Fibroblast of lung (primary cell): Measurements from ENCODE around the gene SPINK14. TPM values are rescaled to one million over a fixed set of nuclear protein-coding genes. Genes with fewer than 3 reads are reported as not detected.

Source experiments
- DNase-seq, 2 donors: peaks; one replicate each; pipeline versions ENCODE4 v3.0.0 to v3.0.0-alpha.2; 2010; ENCODE audit warnings: low read depth in 2 of 2
- H2AFZ ChIP-seq: 2 replicates; pipeline ENCODE4 v1.5.1; 2012; ENCODE audit warnings: low read length, control low read depth, inconsistent platforms
- H3K27ac ChIP-seq: 2 replicates; pipeline ENCODE4 v1.5.1; 2011; ENCODE audit warnings: low read length, control low read depth; ENCODE audit not compliant: insufficient read depth
- H3K27me3 ChIP-seq: 2 replicates; pipeline ENCODE4 v1.5.1; 2011; ENCODE audit warnings: mild to moderate bottlenecking, low read length; ENCODE audit not compliant: control insufficient read depth, insufficient read depth
- H3K36me3 ChIP-seq: 2 replicates; pipeline ENCODE4 v1.5.1; 2011; ENCODE audit warnings: low read length; ENCODE audit not compliant: control insufficient read depth, insufficient read depth
- H3K4me1 ChIP-seq: 2 replicates; pipeline ENCODE4 v1.5.1; 2011; ENCODE audit warnings: low read length; ENCODE audit not compliant: control insufficient read depth, insufficient read depth; ENCODE audit errors: extremely low read depth
- H3K4me2 ChIP-seq: 2 replicates; pipeline ENCODE4 v1.5.1; 2011; ENCODE audit warnings: low read length, control low read depth; ENCODE audit not compliant: insufficient read depth; ENCODE audit errors: extremely low read depth
- H3K4me3 ChIP-seq, 4 experiments: fragments of 200-600 bp in 1 of 4; sonication (generic) in 1 of 4; replicated peaks in 1 of 4; 2 replicates each; pipeline ENCODE4 v1.5.1; 2011 to 2016; ENCODE audit warnings: low read length in 4 of 4, low read depth in 3 of 4, mild to moderate bottlenecking in 3 of 4, control low read depth in 2 of 4, inconsistent platforms in 1 of 4, mixed read lengths in 1 of 4; ENCODE audit not compliant: insufficient read depth in 1 of 4; ENCODE audit errors: control extremely low read depth in 1 of 4
- H3K79me2 ChIP-seq: 2 replicates; pipeline ENCODE4 v1.5.1; 2012; ENCODE audit warnings: mild to moderate bottlenecking, low read length, inconsistent platforms; ENCODE audit not compliant: control insufficient read depth, insufficient read depth
- H3K9ac ChIP-seq: 2 replicates; pipeline ENCODE4 v1.5.1; 2011; ENCODE audit warnings: mild to moderate bottlenecking, low read length, control low read depth; ENCODE audit not compliant: insufficient read depth
- H3K9me3 ChIP-seq: 2 replicates; pipeline ENCODE4 v1.5.1; 2012; ENCODE audit warnings: low read depth, low read length; ENCODE audit not compliant: control insufficient read depth, insufficient read depth
- H4K20me1 ChIP-seq: 2 replicates; pipeline ENCODE4 v1.5.1; 2011; ENCODE audit warnings: low read length; ENCODE audit not compliant: control insufficient read depth, insufficient read depth; ENCODE audit errors: extremely low read depth
- EZH2 ChIP-seq: IDR thresholded peaks from 2 replicates; pipeline ENCODE4 v1.5.1; 2012; ENCODE audit warnings: low read length, control low read depth, mild to moderate bottlenecking; ENCODE audit errors: missing control alignments
- polyA plus RNA-seq, 2 donors: library from polyadenylated mRNA; depleted of rRNA in 1 of 2; stranded (reverse) in 1 of 2; unstranded in 1 of 2; fragments of >200 nt; gene quantifications; 2 replicates each; pipeline ENCODE4 v1.2.1, GENCODE V29; 2011 to 2012; ENCODE audit warnings: missing spikeins in 1 of 2
- total RNA-seq: library from RNA; depleted of rRNA; stranded (reverse); fragments of >200 nt; gene quantifications from 2 replicates; pipeline ENCODE4 v1.2.1, GENCODE V29; 2014
- TF ChIP-seq, protein P1 (sequence below), 2 donors: IDR thresholded peaks in 1 of 2; conservative IDR thresholded peaks in 1 of 2; 1 replicate in 1 of 2; 2 replicates in 1 of 2; pipeline ENCODE4 v1.5.1; 2011 to 2012; ENCODE audit warnings: low read length in 2 of 2, control low read depth in 1 of 2, inconsistent platforms in 1 of 2, low read depth in 1 of 2, mild to moderate bottlenecking in 1 of 2

The SPINK14 gene
- total and polyA plus RNA-seq, 2 donors (not counting 1 experiment from before 2014, with no cell fraction given): not detected

- no peaks in the 10 kb centered on the region for H3K79me2 ChIP-seq
- no peaks in the 10 kb centered on the region for H3K27me3 ChIP-seq
- no peak overlapping the region for H3K9ac ChIP-seq
- no peak overlapping the region for H3K27ac ChIP-seq
- H3K4me3 ChIP-seq: no peak overlapping the region
- H2AFZ ChIP-seq: no peak overlapping the region
- no peak overlapping the region for H3K4me2 ChIP-seq
- H3K36me3 ChIP-seq: no peaks in the 10 kb centered on the region
- no peaks in the 10 kb centered on the region for H3K4me1 ChIP-seq
- H4K20me1 ChIP-seq: no peaks in the 10 kb centered on the region
- DNase-seq: peak; percentile 15 to 44
- no peaks in the 10 kb centered on the region for H3K9me3 ChIP-seq
- TF ChIP-seq EZH2: no peak
- TF ChIP-seq, protein P1, sequence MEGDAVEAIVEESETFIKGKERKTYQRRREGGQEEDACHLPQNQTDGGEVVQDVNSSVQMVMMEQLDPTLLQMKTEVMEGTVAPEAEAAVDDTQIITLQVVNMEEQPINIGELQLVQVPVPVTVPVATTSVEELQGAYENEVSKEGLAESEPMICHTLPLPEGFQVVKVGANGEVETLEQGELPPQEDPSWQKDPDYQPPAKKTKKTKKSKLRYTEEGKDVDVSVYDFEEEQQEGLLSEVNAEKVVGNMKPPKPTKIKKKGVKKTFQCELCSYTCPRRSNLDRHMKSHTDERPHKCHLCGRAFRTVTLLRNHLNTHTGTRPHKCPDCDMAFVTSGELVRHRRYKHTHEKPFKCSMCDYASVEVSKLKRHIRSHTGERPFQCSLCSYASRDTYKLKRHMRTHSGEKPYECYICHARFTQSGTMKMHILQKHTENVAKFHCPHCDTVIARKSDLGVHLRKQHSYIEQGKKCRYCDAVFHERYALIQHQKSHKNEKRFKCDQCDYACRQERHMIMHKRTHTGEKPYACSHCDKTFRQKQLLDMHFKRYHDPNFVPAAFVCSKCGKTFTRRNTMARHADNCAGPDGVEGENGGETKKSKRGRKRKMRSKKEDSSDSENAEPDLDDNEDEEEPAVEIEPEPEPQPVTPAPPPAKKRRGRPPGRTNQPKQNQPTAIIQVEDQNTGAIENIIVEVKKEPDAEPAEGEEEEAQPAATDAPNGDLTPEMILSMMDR (conservative IDR thresholded peaks at IDR 0.05 in 1 of 2, IDR thresholded peaks at IDR 0.05 in 1 of 2; ENCODE audit: low read depth in 1 of 2, low read length in 2 of 2): no peak
Measured at GRCh38 chr5:148145916-148146315, 22.4 kb upstream of the SPINK14 start.

- Histone ChIP-seq H3K4me1 (no peaks in the 10 kb centered on the region), H2AFZ (no peak overlapping the region), H3K36me3 (no peaks in the 10 kb centered on the region), H3K27me3 (no peaks in the 10 kb centered on the region), H3K4me2 (no peak overlapping the region), H3K4me3 (no peak overlapping the region), H3K9ac (no peak overlapping the region), H4K20me1 (no peaks in the 10 kb centered on the region), H3K9me3 (no peaks in the 10 kb centered on the region), H3K79me2 (no peaks in the 10 kb centered on the region), H3K27ac (no peak overlapping the region)
- no peak for DNase-seq
- TF ChIP-seq, protein P1 (conservative IDR thresholded peaks at IDR 0.05 in 1 of 2, IDR thresholded peaks at IDR 0.05 in 1 of 2; ENCODE audit: low read depth in 1 of 2, low read length in 2 of 2): no peak
- no peak for TF ChIP-seq EZH2
Measured at GRCh38 chr5:148146487-148146886, 21.9 kb upstream of the SPINK14 start.

GRCh38 chr5:148147415-148147814, 20.9 kb upstream of the SPINK14 start:
- no peak for DNase-seq
- TF ChIP-seq, protein P1 (conservative IDR thresholded peaks at IDR 0.05 in 1 of 2, IDR thresholded peaks at IDR 0.05 in 1 of 2; ENCODE audit: low read depth in 1 of 2, low read length in 2 of 2): no peak
- TF ChIP-seq EZH2: no peak

More at GRCh38 chr5:148147415-148147814, 20.9 kb upstream of the SPINK14 start:
- Histone ChIP-seq H3K79me2 (no peaks in the 10 kb centered on the region), H3K4me2 (no peak overlapping the region), H3K27me3 (no peaks in the 10 kb centered on the region), H3K4me3 (no peak overlapping the region), H3K4me1 (no peaks in the 10 kb centered on the region), H3K9ac (no peak overlapping the region), H3K9me3 (no peaks in the 10 kb centered on the region), H3K36me3 (no peaks in the 10 kb centered on the region), H4K20me1 (no peaks in the 10 kb centered on the region), H3K27ac (no peak overlapping the region), H2AFZ (no peak overlapping the region)
